Caco-2 (cell line): Measurements from ENCODE around the gene CALU. TPM values are rescaled to one million over a fixed set of nuclear protein-coding genes. Genes with fewer than 3 reads are reported as not detected.

ENCODE experiments used
- BruUV-seq: library from RNA; stranded (reverse); fragments of 400-500 nt; replicated peaks from 2 replicates; lab custom pipeline; 2021; lab: Mats Ljungman, UMichigan
- CTCF ChIA-PET: fragments of 300-600 bp; sonication (Branson Sonifier 250); formaldehyde crosslinking; loops from one replicate; lab custom pipeline; 2022; ENCODE audit warnings: antibody characterized with exemption; lab: Charles Lee
- POLR2A ChIA-PET: fragments of 300-600 bp; sonication (Branson Sonifier 250); formaldehyde crosslinking; loops from one replicate; lab custom pipeline; 2022; ENCODE audit warnings: antibody characterized with exemption; lab: Charles Lee
- DNase-seq, 2 experiments: peaks; one replicate each; pipeline versions ENCODE4 v3.0.0 to v3.0.0-alpha.2; 2020 to 2022
- H3K27me3 ChIP-seq: replicated peaks from 2 replicates; pipeline ENCODE4 v1.6.0; 2011; ENCODE audit warnings: low read length; ENCODE audit not compliant: control insufficient read depth, insufficient read depth
- H3K36me3 ChIP-seq: 2 replicates; pipeline ENCODE4 v1.5.1; 2011; ENCODE audit warnings: low read length; ENCODE audit not compliant: control insufficient read depth, insufficient read depth
- H3K4me1 ChIP-seq: fragments of 250-450 bp; sonication (Bioruptor Pico); 2 replicates; pipeline ENCODE4 v1.5.1; 2020; ENCODE audit warnings: mild to moderate bottlenecking
- H3K4me3 ChIP-seq: 2 replicates; pipeline ENCODE4 v1.5.1; 2011; ENCODE audit warnings: low read depth, mild to moderate bottlenecking, control low read depth, low read length
- H3K9me3 ChIP-seq: fragments of 250-450 bp; sonication (Bioruptor Pico); 2 replicates; pipeline ENCODE4 v1.5.1; 2020; ENCODE audit warnings: mild to moderate bottlenecking, moderate library complexity
- H3K27ac Mint-ChIP-seq: one replicate; pipeline ENCODE4 v1.8.0; 2022; ENCODE audit warnings: mixed read lengths; ENCODE audit not compliant: unreplicated experiment
- H3K27me3 Mint-ChIP-seq: one replicate; pipeline ENCODE4 v1.8.0; 2022; ENCODE audit warnings: mixed read lengths; ENCODE audit not compliant: insufficient read depth, unreplicated experiment
- H3K36me3 Mint-ChIP-seq: one replicate; pipeline ENCODE4 v1.8.0; 2022; ENCODE audit warnings: mild to moderate bottlenecking, mixed read lengths; ENCODE audit not compliant: insufficient read depth, unreplicated experiment
- H3K4me1 Mint-ChIP-seq: one replicate; pipeline ENCODE4 v1.8.0; 2022; ENCODE audit warnings: low read depth, mixed read lengths; ENCODE audit not compliant: unreplicated experiment
- H3K4me3 Mint-ChIP-seq: one replicate; pipeline ENCODE4 v1.8.0; 2022; ENCODE audit warnings: mild to moderate bottlenecking, moderate library complexity, mixed read lengths; ENCODE audit not compliant: unreplicated experiment
- H3K9me3 Mint-ChIP-seq: one replicate; pipeline ENCODE4 v1.8.0; 2022; ENCODE audit warnings: mixed read lengths; ENCODE audit not compliant: unreplicated experiment
- CTCF ChIP-seq, 2 experiments: fragments of 200-600 bp in 1 of 2; IDR thresholded peaks; 1 replicate in 1 of 2; 2 replicates in 1 of 2; pipeline versions ENCODE4 v1.5.1 to v1.8.0; 2011 to 2022; ENCODE audit warnings: antibody characterized with exemption in 1 of 2, control low read depth in 1 of 2, inconsistent platforms in 1 of 2, low read depth in 1 of 2, low read length in 1 of 2, mild to moderate bottlenecking in 1 of 2, moderate library complexity in 1 of 2; ENCODE audit not compliant: insufficient read depth in 1 of 2, severe bottlenecking in 1 of 2, unreplicated experiment in 1 of 2
- intact Hi-C: fragments of 100-400 bp; cut with micrococcal nuclease; formaldehyde crosslinking; loops from one replicate; pipeline ENCODE4 v1.10.0; 2022; ENCODE audit not compliant: unreplicated experiment
- total RNA-seq: library from RNA; stranded (reverse); gene quantifications from 2 replicates; pipeline ENCODE4 v1.2.3, GENCODE V29; 2022

CALU gene
- total RNA-seq, 1 experiment from 2014 or later: 184 TPM

DNA sequence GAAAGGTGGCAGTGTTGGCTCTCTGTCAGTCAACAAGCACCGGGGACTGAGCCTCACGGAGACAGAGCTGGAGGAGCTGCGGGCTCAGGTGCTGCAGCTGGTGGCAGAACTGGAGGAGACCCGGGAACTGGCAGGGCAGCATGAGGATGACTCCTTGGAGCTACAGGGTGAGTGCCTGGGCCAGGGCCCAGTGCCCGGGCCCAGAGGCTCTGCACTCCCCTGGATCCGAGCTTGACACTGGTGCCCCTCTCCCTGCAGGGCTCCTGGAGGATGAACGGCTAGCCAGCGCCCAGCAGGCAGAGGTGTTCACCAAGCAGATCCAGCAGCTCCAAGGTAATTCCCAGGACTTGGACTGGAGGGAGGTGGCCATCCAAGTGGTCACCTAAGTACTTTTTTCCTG is 55.3 kb downstream of the CALU start:
- ChIA-PET CTCF (interaction anchor here (0.6 kb wide), 1 partner anchor 39 kb away, joined by 3 read pairs; no protein-coding TSS in a partner anchor), POLR2A (no interaction called here)
- H3K9me3 ChIP-seq: no peaks in the 10 kb centered on the region
- H3K9me3 Mint-ChIP-seq: no peaks in the 10 kb centered on the region
- no peak overlapping the region for H3K4me3 ChIP-seq
- BruUV-seq: no TSS peak
- no peak for TF ChIP-seq CTCF (IDR thresholded peaks at IDR 0.05; ENCODE audit: insufficient read depth in 1 of 2, low read depth in 1 of 2, low read length in 1 of 2, severe bottlenecking in 1 of 2, unreplicated experiment in 1 of 2)
- DNase-seq: no peak
- peaks cover 2% of the 10 kb centered on the region for H3K27me3 Mint-ChIP-seq
- no peaks in the 10 kb centered on the region for H3K27me3 ChIP-seq
- no peak overlapping the region for H3K27ac Mint-ChIP-seq
- H3K36me3 ChIP-seq: no peaks in the 10 kb centered on the region
- intact Hi-C loops: loop anchor here (5.0 kb wide), 2 partner anchors 38 to 88 kb away; partner anchors contain the start of gene FLNC
- no peaks in the 10 kb centered on the region for H3K4me1 ChIP-seq
- no peaks in the 10 kb centered on the region for H3K36me3 Mint-ChIP-seq
- H3K4me1 Mint-ChIP-seq: no peaks in the 10 kb centered on the region
- no peak overlapping the region for H3K4me3 Mint-ChIP-seq

- BruUV-seq: no TSS peak
- H3K36me3 Mint-ChIP-seq: no peaks in the 10 kb centered on the region
- Histone ChIP-seq H3K9me3 (no peaks in the 10 kb centered on the region), H3K27me3 (no peaks in the 10 kb centered on the region), H3K36me3 (no peaks in the 10 kb centered on the region), H3K4me1 (no peaks in the 10 kb centered on the region), H3K4me3 (no peak overlapping the region)
- POLR2A ChIA-PET: no interaction called here
- no peaks in the 10 kb centered on the region for H3K9me3 Mint-ChIP-seq
- peaks cover 2% of the 10 kb centered on the region for H3K27me3 Mint-ChIP-seq
- H3K27ac Mint-ChIP-seq: no peak overlapping the region
- CTCF ChIA-PET: no interaction called here
- no peaks in the 10 kb centered on the region for H3K4me1 Mint-ChIP-seq
- DNase-seq: no peak
- TF ChIP-seq CTCF (IDR thresholded peaks at IDR 0.05; ENCODE audit: insufficient read depth in 1 of 2, low read depth in 1 of 2, low read length in 1 of 2, severe bottlenecking in 1 of 2, unreplicated experiment in 1 of 2): no peak
- H3K4me3 Mint-ChIP-seq: no peak overlapping the region
- intact Hi-C loops: no loop called here
Observed at GRCh38 chr7:128795129-128795528, 56.0 kb downstream of the CALU start.

DNA sequence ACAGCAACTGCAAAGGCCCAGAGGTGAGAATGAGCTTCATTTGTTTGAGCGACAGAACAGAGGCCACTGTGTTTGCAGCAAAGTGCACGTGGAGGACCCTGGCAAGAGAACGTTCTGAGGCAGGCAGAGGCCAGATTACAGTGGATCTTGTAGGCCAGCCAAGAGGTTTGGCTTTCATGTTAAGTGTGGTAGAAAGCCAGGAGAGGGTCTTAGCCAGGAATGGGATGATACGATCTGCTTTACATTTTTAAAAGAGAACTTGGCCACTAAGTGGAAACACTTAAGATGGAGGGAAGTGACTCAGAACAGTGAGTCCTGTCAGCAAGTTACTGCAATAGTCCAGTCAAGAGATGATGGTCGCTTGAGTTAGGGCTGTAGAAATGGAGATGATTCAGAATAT is 57.2 kb downstream of the CALU start:
- Histone ChIP-seq H3K36me3 (no peaks in the 10 kb centered on the region), H3K4me1 (peaks cover 5% of the 10 kb centered on the region; the same call in 1 of the 2 replicates), H3K4me3 (no peak overlapping the region), H3K9me3 (no peaks in the 10 kb centered on the region), H3K27me3 (no peaks in the 10 kb centered on the region)
- DNase-seq: no peak
- H3K9me3 Mint-ChIP-seq: no peaks in the 10 kb centered on the region
- CTCF ChIA-PET: interaction anchor here (0.6 kb wide), 1 partner anchor 96 kb away, joined by 3 read pairs; no protein-coding TSS in a partner anchor
- no peak for TF ChIP-seq CTCF (IDR thresholded peaks at IDR 0.05; ENCODE audit: insufficient read depth in 1 of 2, low read depth in 1 of 2, low read length in 1 of 2, severe bottlenecking in 1 of 2, unreplicated experiment in 1 of 2)
- no peak overlapping the region for H3K27ac Mint-ChIP-seq
- H3K27me3 Mint-ChIP-seq: no peaks in the 10 kb centered on the region
- H3K4me3 Mint-ChIP-seq: no peak overlapping the region
- intact Hi-C loops: no loop called here
- POLR2A ChIA-PET: no interaction called here
- H3K36me3 Mint-ChIP-seq: no peaks in the 10 kb centered on the region
- BruUV-seq: no TSS peak
- peaks cover 7% of the 10 kb centered on the region for H3K4me1 Mint-ChIP-seq
